Measurements from ENCODE around the gene BMAL2. TPM values are rescaled to one million over a fixed set of nuclear protein-coding genes. Genes with fewer than 3 reads are reported as not detected.

The BMAL2 gene, protein sequence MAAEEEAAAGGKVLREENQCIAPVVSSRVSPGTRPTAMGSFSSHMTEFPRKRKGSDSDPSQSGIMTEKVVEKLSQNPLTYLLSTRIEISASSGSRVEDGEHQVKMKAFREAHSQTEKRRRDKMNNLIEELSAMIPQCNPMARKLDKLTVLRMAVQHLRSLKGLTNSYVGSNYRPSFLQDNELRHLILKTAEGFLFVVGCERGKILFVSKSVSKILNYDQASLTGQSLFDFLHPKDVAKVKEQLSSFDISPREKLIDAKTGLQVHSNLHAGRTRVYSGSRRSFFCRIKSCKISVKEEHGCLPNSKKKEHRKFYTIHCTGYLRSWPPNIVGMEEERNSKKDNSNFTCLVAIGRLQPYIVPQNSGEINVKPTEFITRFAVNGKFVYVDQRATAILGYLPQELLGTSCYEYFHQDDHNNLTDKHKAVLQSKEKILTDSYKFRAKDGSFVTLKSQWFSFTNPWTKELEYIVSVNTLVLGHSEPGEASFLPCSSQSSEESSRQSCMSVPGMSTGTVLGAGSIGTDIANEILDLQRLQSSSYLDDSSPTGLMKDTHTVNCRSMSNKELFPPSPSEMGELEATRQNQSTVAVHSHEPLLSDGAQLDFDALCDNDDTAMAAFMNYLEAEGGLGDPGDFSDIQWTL
- 7.5 TPM for polyA plus RNA-seq (ENCODE audit: insufficient read length)
- long read RNA-seq, donor 1, result 0 reads
- long read RNA-seq, donor 2, result 0 reads
- long read RNA-seq, donor 3, partial matches to known transcripts, result 0 of 1 reads
- long read RNA-seq, donor 3, other reads (novel, unspliced or antisense), result 0 of 1 reads
- long read RNA-seq, donor 4, result 0 reads
- long read RNA-seq, donor 5, result 0 reads
- long read RNA-seq, donor 6, result 0 reads
- long read RNA-seq, donor 7, partial matches to known transcripts, result 0 of 1 reads
- long read RNA-seq, donor 7, other reads (novel, unspliced or antisense), result 0 of 1 reads
- long read RNA-seq, donor 8, result 0 reads

DNA sequence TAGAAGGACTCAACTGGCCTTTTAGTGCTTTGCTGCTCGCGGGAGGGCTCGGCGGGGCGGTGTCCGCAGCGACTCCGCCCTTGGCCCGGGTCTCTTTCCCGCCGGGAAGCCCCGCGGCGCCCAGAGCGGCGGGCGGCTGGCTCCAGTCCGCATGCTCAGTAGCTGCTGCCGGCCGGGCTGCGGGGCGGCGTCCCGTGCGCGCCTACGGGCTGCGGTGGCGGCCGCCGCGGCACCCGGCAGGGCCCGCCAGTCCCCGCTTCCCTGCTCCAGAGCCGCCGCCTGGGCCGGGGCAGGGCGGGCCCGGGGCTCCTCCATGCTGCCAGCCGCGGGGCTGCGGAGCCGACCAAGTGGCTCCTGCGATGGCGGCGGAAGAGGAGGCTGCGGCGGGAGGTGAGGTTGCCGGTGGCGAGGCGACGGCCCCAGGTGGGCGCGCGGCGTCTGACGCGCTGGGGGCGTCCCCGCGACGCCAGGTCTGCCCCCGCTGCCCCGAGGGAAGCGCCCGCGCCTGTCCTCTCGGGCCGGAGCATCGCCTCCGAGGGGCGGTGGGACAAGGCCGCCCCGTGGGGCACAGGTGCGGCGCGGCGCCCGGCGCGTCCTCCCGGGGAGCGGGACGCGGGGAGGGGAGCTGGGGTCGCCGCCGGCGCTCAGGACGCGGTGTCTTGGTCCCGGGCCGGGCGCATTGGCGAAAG, at the start of gene BMAL2:
TSS of gene BMAL2 (plus strand) at position 123 of the 689 bp plus-strand sequence. CDS start at position 360, 237 bp downstream.
- DNase-seq, result peak; percentile 13

DNA sequence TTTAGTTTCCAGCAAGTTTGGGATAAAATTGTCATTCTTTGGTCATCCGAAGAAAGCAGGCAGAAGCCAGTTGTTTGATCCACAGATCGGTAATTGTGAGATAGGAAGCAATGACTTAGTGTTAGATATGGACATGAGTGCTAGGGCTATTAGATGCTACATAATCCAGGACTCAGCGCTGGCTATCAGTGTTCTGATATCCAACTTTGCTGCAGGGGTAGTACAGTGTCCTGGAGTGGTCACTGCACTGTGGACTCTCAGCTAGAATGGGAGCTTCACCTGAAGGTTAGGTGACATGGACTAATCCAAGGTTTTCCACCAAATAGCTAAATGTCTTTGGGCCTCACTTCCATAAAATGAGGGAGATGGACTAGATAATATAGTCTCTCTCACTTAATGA, 48.6 kb upstream of the BMAL2 start:
- DNase-seq, result no peak

DNA sequence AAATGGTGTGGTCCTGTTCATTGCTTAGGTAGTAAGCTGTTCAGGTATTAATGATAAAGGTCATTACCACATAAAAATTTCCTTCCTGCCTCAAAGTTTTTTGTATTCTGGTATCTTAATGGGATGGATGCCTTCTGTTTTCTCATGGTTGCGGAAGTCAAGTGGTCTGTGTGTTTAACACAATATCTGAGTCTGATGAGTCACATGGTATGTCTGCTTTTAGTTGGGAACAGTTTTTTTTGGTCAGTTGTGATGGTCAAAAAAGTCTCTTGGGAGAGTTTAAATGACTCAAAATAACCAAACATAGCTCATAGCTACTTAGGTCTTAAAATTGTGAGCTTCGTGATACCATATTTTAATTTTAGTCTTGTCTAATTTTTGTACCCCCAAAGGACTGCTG, 47.9 kb upstream of the BMAL2 start:
- no peak for DNase-seq

DNA sequence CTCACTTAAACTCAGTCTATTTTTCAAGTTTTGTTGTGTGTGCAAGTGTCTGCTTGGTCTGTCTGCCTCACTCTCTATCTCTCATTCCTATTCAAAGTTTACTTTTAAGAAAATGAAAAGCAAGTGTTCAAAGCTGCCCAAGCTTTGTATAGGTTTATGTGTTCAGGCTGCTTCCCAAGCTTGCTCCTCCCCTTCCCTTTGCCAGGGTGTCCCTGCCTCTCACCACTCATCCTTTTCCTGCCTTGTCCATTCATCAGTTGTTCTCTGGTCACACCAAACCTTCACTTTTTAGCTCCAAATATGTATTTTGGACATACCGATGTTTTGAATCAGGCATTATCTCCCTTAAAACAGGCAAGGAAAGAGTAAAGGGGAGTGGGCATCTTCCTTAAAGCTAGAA, 47.2 kb upstream of the BMAL2 start:
- no peak for DNase-seq

DNA sequence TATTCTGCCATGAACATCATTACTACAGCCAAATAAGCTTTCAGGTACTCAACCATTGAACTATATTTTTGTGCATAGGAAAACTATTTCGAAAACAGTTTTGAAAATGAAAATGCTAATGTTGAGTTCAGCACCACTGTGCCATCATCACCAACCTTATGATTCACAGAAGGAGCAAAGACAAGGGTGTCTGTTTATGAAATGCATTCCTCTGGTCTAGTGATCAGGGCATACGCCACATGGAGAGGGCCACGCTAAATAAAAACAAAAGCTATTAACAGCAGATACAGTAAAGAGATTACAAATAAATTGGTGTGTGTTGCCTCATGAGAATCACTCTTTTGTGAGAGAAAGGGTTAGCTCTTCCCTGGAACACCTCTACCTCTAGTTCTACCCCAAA, 43.2 kb upstream of the BMAL2 start:
- DNase-seq, result no peak

DNA sequence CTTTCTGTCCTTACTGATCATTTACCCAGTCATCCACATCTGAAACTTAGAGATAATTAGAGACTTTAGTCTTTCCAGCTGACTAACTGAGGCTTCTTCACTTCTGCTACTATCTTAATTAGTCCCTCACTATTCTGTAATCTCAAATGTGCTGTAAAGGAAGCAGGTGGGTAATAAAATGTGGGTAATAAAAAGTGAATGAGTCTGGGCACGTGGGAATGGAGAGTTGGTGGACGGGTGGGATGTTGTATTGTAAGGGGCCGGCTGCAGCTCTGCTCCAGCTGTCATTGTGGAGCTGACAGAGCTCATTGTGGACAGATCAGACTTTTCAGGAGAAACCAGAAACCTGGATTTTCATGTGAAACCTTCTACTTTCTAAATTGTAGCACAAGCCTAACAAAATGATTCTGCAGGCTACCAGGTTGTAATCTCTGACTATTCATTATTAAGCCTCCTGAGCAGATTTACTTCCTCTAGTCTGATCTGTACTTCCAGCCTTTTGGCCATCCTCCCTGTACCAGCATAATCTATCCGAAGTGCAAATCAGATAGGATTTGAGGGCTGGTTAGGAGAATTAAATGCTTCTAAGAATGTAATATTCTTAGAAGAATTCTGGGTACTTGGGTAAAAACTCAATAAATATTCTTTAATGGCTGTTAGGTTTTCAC, 42.0 kb upstream of the BMAL2 start:
- no peak for DNase-seq

DNA sequence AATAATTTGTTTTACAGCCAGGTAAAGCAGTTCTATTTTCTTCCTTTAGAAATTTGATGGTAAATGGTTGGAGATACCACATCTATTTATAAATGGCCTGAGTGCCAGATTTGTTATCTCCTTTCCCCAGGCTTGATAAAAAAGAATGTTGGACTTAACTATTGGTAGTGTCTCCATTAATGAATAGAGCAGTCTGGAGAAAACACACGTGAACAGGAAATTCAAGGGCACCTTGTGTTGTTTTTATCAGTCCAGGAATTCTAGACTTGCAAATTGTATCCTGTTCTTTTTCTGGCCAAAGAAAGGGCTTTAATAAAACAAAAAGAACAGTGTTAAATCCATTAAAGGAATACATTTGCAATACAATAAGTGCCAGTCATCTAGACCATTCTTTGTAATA, 40.8 kb upstream of the BMAL2 start:
- no peak for DNase-seq

DNA sequence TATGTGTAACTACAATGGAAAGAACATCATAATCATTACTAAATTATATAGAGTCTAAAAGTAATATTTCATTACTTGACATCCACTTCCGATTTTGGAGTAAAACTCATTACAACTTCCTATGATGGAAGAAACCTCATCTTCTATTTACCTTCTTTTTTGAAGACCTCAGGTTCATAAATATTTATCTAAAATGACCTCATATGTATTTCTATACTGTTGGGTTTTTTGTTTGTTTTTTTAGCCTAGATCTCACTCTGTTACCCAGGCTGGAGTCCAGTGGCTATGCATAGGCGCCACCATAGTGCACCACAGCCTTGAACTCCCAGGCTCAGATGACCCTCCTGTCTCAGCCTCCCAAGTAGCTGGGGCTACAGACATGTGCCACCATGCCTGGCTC, 39.9 kb upstream of the BMAL2 start:
- DNase-seq, result no peak

DNA sequence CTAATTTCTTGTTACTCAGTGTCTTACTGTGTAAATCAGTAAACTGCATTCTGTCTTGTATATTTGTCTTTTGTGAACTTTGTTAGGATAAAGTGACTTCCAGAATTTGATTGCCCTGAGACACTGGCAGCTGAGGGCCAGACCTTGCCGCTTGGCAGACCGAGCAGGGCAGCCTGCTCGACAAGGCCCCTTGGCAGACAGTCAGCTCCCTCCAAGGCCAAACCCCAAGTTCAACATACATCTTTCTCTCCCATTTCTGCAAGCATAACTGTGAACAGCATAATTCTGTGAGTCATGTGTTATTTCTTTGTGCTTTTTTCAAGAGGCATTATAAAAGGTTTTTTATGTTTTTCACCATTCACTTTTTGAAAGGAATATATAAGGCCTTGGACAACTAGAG, 39.2 kb upstream of the BMAL2 start:
- DNase-seq, result no peak

DNA sequence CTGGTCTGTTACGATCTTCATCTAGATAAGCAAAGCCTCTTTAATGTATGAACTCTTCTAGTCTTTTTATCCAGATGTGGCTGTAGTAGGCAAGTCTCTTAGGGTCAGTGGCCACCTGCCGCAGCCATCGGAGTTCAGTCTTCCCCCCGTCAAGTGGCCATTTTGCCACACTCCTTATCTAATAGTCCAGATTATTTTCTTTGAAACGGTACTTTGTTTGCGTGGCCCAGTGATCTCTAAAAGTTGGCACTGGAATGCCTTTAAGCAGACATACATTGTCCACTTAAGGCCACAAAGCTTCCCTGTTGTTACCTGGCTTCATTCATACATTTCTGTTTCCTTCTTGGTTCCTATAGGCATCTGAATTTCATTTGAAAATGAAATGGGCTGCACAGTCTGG, 36.0 kb upstream of the BMAL2 start:
- DNase-seq, result no peak

DNA sequence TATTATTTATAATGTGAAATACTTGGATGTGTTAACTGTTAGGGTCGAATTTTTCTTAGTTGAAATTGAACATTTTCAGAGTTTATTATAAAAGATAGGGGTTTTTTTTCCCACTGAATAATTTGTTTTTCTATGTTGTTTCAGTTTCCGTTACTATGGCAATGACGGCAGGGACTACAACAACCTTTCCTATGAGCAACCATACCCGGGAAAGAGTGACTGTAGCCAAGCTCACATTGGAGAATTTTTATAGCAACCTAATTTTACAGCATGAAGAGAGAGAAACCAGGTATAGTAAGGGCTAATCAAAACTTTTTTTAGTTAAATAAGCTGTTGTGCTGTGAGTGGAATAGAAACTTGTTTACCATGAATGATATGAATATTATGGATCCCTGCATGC, 35.1 kb upstream of the BMAL2 start:
- DNase-seq, result no peak

DNA sequence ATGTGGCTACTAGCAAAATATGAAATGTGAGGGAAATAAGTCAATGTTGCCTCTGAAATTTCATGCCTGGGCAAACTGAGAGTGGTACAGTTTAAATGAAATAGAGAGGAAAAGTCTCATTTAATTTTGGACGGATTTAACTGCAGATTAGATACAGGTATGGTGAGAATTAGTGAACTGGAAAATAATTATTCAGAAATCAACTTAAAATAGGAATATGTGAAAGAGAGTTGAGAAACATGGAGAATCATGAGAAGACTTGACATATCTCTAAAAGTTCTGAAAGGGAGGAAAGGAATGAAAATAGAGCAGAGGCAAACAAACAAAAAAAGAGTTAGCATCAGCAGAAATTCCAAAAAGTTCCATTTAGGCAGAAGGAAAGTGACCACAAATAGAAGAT, 33.5 kb upstream of the BMAL2 start:
- no peak for DNase-seq

DNA sequence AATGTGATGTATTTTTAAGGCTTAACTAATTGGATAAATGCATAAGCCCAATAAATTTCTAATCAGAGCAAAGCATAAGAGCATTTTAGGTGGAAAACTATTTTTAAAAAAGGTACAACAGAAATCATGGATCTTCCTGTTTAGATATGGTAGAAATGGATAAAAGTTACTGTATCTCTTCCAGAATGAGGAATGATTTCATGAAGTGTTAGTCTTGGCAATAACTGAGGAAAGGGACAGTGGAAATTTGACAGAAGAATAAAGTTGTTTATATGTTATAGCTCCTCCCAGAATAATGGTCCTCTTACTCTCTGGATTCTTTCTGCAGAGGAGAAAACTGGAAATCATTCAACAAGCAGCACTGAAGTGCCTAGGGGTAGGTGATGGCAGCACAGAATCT, 32.4 kb upstream of the BMAL2 start:
- no peak for DNase-seq

DNA sequence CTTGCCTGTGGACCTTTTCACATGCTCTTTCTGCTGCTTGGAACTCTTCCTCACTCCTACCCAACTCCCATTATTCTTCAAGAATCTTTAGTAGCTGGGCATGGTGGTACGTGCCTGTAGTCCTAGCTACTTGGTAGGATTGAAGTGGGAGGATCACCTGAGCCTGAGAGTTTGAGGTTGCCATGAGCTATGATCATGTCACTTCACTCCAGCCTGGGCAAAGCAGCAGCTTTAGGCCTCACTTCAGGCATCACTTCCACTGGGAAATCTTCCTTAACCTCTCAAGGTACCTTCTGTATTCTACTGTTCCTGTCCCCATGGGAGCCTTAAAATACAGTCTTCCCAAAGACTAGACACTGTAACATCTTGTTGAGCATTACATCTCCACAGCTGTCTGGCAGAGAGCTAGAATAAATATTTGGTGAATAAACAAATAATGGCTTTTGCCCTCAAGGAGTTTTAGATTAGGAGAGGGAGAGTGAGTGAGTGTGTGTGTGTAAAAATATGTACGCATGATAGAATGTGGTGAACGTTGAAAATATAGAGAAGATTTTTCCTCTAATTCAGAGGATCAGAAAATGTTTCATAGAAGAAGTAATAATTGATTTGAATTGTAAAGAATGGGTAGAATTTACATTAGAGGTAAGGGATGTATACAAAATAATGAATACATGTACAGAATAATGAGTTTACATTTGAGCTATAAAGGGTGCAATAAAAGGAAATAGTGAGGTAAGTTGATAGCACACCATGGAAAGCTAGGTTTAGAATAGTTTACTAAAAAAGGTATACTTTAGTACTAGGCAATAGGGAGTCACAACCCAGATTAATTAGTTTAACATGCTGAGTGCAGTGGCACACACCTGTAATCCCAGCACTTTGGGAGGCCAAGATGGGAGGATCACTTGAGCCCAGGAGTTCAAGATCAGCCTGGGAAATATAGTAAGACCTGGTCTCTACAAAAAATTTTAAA, 29.2 kb upstream of the BMAL2 start:
- no peak for DNase-seq

DNA sequence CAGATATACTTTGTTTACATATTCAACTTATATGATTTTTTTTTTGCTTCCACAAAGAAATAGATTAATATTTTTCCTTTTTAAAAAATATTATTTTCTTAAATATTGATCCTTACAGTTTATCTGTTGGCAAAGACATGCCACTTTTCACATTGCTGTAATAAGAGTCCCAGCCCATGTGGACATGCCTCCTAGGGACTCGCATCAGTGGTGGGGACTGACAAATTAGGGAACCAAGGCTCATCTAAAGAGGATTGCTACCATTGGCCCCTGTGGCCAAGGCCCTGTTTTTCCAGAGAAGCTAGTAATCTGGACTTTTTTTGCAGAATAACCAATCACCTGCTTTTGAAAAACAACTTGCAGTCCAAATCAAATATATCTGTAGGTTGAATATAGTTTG, 27.8 kb upstream of the BMAL2 start:
- no peak for DNase-seq

DNA sequence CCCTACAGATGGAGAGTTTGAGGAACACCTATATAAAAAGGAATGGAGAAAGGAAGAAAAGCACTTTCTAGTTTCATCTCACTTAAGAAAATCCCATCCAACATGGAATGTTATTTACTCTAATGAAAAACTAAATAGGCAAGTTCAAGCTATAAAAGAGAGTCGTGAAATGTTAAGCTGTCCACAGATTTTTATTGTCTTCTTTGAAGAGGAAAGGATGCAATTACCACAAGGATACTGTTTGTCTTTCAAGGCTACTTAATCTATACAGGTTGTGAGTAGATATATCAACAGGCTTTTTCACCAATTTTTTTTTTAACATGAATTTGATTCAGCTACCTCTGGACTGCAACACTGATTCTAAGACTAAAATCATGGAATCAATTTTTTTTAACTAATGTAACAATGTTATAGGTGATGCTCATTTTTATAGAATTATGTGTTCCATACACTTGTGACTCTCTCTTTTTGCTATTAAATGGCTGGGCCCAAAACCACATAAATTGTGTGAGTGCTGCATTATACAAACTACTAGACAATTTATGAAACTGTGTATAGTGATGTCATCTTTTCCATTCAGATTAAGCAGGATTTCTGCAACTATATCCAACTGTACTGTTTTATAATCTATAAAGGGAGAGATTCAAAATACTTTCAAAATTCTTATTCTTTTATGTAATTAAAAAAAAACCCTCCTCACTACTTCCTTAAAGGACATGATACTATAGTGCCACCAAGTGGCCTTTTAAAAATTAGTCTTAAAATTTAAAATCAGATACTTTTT, 26.8 kb upstream of the BMAL2 start:
- no peak for DNase-seq

DNA sequence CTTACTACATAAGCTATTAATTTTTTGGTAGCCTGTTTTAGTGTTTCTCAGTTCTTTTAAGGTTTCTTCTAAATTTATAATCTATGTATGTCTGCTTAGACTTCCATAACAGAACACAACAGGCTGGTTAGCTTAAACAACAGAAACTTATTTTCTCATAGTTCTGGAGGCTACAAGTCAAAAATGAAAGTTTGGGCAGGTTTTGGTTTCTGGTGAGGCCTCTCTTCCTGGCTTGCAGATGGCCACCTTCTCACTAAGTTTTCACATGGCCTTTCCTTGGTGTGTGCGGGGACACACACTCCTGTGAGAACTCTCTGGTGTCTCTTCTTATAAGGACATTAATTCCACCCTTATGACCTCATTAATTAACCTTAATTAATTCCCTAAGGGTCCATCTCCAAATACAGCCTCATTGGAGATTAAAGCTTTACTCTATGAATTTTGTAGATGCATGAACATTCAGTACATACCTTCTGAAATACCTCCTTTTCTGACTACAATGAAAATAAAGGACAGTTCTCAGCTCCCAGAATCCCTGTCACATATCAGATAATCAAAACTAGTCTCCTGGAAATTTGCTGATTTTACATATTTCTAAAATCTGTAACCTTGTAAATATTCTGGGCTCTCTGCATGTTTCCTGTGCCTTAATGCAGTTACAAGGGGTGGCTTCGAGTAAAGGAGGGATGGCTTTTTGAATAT, 23.2 kb upstream of the BMAL2 start:
- no peak for DNase-seq

DNA sequence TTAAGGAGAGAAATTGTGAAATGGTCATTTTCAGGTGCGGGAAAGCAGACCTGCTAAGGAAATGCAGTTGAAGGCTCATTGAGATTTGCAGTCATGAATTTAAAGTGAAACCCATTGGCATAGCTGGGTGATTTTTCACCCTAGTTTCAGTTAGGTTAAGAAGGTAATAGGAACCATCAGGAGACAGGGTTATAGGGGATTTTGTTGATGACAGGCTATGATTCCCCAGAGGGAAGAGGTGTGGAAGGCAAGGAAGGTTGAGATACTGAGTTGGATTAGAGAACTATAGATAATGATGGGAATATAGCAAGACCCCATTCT, 22.7 kb upstream of the BMAL2 start:
- no peak for DNase-seq

DNA sequence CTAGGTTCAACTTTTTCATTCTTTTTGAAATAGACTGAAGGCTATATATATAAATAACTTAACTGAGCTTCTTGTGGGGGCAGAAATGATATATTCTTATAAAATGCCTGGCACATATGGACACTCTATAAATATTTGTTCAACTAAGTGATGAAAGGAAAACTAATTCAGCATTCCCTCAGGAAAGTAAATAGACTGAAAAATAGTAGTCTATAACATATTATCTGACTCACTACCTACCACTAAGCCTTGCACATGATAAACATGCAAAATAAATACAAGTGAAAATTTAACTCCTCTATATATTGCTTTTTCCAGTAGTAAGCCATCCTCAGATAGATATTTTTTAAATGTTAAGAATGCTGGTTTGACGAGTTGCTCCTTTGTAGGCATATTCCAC, 15.7 kb upstream of the BMAL2 start:
- no peak for DNase-seq

DNA sequence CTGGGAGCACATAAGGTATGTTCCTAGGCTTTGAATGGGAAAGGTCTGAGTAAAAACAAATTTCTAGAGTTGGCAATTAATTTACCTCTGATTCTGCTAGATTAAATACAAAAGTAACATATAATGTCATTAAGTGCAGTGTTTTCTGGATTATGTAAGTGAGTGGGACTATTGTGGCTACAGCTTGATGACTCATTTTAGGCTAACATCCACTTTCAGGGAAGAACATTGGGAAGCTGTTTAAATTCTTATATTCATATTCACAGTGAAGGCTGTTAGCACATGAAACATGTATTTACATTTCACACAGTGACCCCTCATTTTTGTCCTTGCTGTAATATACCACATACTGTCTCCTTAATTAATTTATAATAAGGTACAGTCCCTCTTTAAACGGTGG, 13.2 kb upstream of the BMAL2 start:
- DNase-seq, result no peak
